GM18861 (cell line): ENCODE data around the gene DNAH8.

Source experiments
- ATAC-seq: cut with Tn5 transposase; IDR thresholded peaks from one replicate; pipeline ENCODE4 v1.9.1; 2021; ENCODE audit not compliant: unreplicated experiment

The DNAH8 gene

DNA sequence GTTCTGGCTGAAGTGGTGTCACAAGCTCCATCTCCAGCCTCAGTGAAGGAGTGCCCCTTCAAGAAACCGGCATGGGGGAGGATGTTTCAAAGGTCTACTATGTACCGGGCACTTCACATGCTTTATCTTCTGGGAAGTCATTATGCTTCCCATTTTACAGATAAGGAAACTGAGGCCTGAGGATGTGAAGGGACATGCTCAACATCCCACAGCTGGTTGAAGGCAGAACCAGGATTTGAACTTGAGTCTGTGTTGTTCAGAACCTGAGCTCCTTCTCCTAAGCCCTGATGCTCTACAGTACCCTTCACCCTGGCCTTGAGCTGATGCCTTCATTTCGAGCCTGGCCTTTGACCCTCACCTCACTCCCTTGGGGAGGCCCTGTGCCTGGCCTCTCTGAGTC lies 346.5 kb downstream of the DNAH8 start:
- no peak for ATAC-seq

DNA sequence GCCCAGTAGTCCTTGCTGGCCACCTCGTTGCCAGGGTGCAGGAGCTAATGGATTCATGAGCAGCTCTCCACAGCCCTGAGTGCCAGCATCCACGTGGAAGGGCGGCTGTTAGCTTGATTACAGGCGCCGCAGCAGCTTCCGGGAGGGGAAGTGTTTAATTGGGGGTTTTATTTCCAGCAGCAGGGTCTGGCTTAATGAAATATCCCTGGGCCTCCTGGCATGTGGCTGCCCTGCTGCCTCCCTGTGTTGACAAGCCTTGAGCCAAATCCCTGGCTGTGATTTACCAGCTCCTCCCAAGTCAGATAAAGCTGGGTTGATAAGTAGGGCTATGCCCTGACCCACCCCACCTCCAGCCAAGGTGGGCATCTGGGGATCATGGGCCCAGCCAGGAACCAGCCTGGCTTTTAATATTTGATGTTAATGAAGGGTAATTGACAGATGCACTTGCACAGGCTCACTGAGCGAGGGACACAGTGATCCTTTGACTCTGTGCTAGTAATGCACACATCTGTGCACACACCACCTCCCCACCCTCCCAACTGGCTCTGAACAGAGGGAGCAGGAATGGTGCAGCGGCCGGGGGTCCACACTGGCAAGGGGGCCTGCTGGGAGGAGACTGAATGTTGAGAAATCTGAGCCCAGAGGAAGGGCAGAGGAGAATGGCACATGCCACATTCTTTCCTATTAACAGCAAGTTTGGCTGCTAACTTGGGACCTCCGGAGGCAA lies 347.1 kb downstream of the DNAH8 start:
- ATAC-seq, result no peak

DNA sequence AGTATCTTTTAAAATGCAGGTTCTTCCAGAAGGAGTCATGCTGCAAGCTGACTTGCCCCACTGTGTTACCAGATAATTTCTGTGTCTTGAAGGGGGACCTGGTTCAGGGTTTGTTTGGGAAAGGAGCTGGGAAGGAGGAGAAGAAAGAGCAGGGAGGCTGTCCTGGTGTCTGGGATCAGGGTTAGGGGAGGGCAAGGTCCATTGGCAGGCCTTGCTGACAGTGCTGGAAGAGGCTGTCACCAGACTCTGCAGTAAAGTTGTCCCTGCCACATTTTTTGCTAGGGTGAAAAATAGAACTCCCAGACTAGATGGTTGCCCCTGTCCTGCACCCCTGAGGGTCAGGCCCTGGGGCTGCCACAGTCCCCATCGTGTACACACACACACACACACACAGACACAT lies 348.4 kb downstream of the DNAH8 start:
- ATAC-seq, result no peak

DNA sequence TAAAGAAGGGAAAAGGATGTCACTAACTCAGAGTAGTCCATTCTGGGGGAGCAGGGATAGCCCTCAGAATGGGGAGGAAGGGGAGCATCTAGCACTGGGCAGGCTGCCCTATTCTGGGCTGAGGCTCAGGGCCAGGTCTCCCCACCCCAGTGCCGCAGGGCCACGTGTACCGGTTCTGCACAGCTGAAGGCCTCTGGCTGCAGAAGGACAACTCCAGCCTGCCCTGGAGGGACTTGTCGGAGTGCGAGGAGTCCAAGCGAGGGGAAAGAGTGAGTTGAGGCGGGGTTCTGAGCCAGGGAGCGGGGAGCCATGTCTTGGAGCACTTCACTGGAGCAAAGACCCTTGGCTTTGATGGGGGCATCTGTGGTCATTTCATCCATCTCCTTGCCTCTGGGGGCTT lies 350.4 kb downstream of the DNAH8 start:
- no peak for ATAC-seq

DNA sequence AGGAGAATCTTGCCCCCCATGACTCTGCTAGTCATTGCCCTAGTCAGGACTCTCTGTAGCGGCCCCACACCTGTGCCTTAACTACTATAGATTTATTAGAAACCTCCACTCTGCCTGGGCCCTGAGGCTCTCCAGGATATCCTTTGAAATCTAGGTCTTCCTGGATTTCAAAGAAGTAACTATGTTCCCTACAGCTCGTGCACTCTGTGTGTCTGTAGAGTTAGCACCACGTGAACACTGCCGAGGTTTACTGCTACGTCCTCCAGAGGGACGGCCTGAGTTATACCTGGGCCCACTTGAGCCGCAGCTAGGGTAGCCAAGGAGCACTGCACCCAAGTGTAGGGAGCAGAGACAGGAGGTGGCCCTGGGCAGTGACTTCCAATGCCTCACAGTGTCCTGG lies 353.3 kb downstream of the DNAH8 start:
- no peak for ATAC-seq

DNA sequence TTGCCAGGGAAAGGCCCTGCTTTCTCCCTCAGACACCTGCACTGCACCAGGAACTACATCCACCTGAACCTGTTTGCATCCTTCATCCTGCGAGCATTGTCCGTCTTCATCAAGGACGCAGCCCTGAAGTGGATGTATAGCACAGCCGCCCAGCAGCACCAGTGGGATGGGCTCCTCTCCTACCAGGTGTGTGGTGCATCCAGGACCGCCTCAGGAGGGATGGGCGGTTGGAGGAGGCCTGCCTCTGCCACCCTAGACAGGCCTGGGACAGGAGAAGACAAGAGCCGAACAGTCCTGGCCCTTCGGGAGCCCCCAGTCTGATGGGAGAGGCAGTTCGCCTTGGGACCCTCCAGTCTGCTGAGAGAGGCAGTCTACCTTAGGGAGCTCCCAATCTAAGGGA lies 357.7 kb downstream of the DNAH8 start:
- ATAC-seq, result no peak

DNA sequence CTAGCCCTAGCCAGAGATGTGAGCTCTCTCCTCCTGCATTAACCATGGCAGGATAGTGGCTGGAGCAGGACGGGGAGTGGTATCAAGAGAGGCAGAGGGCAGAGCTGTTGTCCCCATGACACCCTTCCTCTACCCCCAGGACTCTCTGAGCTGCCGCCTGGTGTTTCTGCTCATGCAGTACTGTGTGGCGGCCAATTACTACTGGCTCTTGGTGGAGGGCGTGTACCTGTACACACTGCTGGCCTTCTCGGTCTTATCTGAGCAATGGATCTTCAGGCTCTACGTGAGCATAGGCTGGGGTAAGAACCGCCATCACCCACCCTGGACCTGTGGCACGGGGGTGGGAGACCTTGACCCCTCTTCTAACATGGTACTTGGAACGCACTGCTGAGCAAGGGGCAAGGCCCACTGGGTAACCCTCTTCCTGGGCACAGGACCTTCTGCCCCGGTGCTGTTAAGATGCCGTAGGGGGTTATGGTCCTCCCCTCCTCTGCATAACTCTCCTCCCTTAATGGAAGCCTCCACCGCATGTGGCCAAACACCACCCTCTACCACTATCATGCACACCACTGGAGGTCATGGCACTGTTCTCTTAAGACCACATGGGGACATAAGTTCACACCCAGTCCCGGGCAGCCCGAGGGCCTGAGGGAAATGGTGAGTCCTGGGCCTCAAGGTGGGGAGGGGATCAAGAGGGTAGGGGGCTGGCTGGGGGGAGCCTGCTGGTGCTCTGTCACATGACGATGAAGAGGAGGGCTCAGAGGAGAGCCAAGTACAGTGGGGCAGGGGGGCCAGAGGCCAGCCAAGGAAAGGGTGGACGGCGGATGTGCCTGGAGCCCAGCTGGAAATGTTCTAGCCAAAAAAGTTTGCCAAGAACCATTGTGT lies 358.6 kb downstream of the DNAH8 start:
- no peak for ATAC-seq

DNA sequence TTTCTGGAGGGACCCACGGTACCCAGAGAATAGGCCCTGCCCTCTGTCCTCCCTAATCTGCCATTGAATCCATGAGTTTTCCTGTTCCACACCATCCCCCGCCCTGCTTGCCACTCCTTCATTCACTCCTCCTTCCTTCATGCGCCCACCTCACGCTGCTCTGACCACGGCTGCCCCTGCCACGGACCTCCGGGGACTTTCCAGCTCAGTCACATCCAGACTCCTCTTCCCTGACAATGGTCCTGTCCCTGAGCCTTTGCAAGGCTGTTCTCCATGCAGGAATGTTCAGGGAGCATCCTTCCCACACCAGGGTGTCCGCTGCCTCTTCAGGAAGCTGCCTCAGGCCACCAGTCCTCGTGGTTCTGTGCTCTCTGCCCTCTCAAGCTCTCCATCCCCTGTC lies 359.4 kb downstream of the DNAH8 start:
- no peak for ATAC-seq

DNA sequence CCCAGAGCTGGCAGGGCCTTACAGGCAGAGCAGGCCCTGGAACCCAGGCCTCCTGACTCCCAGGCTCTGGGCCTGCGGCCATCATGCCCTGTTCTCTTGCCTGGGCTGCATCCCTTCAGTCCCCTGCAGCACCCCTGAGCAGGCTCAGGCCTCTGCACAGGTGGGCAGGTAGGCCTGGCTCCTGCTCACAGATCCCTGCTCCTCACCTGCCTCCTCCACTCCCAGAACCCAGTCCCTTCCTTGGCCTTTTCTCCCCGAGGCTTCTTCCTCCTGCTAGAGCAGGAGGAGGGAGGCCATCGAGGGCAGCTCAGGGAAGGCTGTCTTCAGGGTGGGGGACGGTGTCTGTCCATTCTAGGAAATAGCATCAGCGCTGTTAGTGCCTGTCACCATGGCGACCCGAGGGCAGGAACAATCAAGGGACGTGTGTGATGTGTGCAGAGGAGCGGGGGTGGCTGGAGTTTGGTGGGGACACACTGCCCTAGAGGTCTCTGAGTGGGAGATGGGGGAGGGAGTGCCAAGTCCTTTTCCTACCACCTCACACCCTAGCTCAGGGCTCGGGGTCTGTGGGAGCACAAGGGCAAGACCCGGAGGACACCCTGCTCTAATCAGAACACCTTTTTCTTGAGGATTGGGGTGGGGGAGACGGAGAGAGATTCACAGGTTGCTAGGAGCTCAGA lies 360.0 kb downstream of the DNAH8 start:
- no peak for ATAC-seq

DNA sequence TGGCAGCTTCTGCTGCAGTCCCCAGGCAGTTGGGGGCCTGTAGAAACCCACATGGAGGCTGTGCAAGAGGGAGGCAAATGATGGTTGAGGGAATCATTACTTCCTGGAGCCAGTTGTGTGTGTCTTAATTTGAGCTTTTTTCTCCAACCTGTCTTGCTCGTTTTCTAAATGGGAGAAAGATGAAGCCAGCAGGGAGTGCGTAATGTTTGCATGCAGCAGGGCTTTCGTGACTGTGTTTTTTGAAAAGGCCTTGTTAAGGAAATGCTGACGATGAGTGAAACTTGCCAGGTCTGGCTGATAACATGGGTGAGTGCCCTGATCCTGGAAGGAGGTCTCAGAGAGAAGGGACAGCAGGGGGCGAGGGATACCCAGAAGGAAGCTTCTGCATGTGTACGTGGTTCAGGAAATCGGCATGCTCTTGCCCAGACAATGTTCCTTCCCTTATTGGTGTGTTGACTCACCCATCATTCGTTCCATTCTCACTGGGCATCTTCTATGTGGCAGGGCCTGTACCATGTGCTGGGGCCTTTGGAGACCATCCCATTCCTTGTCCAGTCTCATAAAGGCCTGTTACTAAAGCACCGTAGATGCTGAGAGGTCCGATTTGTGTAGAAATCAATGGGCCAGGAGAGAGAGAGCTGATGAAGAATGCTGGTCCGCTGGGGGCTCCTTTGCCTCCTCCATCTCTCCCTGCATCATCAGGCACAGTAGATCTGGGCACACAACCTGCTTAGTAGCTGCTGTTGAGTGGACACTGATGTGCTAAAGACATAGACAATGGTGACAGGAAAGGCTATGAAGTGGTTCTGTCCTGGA lies 360.9 kb downstream of the DNAH8 start:
- no peak for ATAC-seq

DNA sequence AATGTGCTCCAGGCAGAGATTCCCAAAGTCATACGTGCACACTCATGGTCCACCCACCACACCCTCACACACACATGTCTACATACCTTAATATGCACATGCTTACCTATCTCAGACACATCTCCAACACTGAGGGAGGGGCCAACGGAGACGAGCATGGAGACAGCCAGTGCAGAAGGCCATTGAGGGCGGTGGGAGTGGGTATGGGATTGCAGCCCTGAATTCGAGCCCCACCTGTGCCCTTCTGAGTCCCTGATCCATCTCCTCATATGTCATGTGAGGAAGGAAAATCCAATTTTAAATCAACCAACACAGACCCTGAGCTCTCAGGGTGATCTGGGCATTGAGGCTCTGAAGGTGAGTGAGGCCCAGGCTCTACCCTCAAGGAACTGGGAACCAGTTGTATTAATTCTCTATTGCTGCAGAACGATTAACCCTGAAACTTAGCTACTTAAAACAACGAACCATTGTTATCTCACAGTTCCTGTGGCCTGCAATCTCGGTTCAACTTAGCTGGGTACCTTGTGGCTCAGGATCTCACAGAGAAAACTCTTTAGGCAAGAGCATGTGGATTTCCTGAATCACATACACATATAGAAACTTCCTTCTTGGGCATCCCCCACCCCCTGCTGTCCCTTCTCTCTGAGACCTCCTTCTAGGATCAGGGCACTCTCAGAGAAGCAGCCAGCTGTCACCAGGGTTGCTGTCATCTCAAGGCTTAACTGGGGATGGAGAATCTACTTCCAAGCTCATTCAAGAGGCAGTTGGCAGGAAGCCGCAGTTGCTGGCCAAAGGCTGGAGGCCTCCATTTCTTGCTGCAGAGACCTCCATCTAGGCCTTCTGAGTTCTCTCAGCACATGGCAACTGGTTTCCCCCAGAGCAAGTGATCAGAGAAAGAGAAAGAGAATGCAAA lies 361.8 kb downstream of the DNAH8 start:
- ATAC-seq, result no peak

DNA sequence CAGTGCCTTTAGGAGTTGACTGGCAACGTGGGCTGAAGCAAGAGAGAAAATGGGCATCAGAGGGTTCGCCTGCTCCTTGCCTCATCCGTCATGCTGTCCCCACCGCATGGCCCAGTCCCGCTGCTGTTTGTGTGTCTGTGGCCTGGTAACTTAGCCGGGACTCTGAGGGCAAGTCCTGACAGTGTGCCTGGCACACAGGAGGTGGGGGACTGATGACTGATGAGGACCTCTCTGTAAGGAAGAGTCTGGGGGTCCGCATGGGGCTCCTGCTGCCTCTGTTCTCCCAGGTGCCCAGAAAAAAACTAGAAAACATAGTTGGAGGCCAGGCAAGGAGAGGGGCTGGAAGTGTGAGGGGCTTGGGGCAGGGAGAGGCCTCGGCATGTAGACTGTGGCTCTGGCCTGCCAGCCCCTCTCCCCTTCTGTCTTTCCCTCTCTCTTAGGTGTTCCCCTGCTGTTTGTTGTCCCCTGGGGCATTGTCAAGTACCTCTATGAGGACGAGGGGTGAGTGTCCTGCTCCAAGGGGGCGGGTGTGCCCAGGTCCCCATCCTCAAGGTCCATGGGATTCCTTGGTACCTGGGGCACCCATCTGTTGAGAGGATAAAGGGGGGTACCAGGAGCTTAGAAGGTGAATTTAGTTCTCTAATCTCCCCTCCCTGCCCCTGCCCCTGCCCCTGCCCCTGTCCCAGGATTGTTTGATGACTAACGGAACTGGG lies 362.9 kb downstream of the DNAH8 start:
- no peak for ATAC-seq

DNA sequence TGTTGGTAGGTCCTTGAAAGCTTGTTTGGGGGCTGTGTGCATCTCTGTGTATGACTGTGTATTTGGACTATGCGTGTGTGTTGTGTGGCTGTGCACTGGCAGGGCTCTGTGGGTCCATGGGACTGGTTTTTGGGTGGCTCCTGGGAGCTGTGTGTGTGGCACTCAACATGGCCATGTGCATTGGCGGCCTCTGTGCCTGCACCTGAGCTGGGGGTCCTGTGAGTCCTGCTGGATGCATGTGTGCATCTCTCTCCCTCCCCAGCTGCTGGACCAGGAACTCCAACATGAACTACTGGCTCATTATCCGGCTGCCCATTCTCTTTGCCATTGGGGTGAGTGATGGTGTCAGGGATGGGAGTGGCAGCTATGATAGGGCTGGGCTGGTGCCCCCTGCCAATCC lies 363.6 kb downstream of the DNAH8 start:
- ATAC-seq, result no peak

DNA sequence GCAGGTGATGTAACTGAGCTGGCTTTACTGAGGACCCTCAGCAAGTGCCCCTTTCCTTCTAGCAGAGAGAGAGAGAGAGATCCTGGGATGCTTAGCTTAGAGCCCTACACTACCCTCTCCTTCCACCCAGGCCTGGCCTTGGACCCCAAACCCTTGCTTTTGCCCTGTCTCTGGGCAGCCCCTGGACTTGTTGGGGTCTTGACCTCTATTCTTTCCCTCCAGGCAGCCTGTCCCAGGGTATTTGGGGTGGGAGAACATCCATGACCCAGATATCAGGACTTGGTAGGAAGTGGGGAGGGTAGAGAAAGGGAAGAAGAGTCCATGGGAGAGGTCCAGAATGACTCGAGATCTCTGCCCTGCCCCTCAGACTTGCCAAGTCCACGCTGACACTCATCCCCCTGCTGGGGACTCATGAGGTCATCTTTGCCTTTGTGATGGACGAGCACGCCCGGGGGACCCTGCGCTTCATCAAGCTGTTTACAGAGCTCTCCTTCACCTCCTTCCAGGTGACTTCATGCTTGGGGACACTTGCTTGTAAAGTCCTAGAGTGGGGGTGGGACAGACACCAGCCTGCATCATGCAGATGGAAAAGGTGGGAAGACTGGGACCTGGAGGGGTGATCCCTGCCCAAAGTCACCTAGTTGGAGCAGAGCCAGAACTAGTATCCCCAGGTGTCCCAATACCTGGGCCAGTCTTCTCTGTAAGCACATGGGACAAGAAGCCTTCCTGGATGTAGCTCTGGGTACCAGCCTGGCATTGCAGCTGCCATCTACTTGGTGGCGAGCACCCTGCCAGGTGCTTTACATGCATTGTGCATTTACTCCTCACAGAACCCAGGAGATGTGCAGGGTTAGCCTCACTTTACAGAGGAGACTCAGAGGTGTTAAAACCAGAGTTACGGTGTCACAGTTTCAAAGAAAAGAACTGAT lies 364.4 kb downstream of the DNAH8 start:
- ATAC-seq, result no peak
